Measurements from ENCODE around the gene NR1H4.
A peak's percentile ranks its signal among the peaks of the same experiment; 100 is the strongest.
"Not testable (repeated sequence)": the region's sequence is repeated elsewhere in the genome, so short reads cannot be mapped to it uniquely, and the experiment has no call there.

NR1H4 gene

GRCh38 chr12:100473716-100474150 lies at the start of gene NR1H4:
TSS of gene NR1H4 (plus strand) at chr12:100473866. CDS start at chr12:100493324, 19,458 bp downstream.
- DNase-seq: no peak

DNA sequence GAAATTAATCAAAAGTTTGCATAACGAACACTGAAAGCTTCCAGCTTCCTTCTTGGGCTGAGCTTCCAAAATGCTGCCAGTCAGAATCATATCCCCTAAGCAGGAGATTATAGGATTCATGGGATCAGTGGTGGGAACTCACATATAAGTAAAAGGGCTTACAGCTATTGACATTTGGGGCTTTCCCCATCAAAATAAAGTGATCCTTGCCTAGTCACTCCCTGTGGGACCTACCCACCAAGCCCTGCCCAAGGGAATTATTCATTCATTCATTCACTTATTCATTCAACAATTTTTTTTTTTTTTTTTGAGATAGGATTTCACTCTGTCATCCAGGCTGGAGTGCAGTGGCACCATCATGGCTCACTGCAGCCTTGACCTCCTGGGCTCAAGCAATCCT lies 47.5 kb upstream of the NR1H4 start:
- DNase-seq: no peak

DNA sequence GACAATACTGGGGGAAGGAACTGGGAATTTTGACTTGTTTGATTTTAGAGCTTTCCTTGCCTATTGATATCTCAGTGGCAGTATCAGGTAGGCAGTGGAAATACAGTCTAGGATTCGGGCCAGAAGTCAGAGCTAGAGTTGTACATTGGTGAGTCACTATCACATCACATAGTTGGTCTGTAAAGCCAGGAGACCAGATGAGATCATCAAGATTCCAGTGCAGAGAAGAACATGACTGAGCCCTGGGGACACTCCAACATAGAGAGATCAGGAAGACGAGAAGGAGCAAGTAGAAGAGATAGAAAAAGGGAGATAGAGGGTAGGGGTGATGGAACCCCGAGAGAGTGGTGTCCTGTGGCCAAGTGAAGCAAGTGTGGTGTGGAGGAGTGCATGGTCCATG lies 46.6 kb upstream of the NR1H4 start:
- no peak for DNase-seq

DNA sequence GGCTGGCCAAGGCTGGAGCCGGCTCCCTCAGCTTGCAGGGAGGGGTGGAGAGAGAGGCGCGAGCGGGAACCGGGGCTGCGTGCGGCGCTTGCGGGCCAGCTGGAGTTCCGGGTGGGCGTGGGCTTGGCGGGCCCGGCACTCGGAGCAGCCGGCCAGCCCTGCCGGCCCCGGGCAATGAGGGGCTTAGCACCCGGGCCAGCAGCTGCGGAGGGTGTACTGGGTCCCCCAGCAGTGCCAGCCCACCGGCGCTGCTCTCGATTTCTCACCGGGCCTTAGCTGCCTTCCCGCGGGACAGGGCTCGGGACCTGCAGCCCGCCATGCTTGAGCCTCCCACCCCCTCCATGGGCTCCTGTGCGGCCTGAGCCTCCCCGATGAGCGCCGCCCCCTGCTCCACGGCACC lies 43.4 kb upstream of the NR1H4 start:
- DNase-seq: not testable (repeated sequence)

GRCh38 chr12:100433701-100434100 lies 40.0 kb upstream of the NR1H4 start:
- no peak for DNase-seq

DNA sequence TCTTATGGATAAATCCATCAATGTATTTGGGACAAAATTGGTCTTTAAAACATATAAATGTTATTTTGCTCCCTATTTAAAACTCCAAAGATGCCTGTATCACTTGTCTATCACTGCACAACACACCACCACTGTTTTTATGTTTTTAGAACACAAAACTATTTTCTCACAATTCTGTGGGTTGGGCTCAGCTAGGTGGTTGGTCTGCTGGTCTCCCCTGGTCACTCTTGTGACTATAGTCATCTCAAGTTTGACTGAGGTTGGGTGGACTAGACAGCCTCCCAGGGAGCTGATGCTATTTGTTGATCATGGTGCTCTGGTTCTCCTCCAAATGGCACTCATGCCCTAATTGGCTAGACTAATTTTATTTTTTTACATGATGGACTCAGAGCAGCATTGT lies 39.5 kb upstream of the NR1H4 start:
- no peak for DNase-seq

GRCh38 chr12:100435957-100436356 lies 37.7 kb upstream of the NR1H4 start:
- DNase-seq: no peak

DNA sequence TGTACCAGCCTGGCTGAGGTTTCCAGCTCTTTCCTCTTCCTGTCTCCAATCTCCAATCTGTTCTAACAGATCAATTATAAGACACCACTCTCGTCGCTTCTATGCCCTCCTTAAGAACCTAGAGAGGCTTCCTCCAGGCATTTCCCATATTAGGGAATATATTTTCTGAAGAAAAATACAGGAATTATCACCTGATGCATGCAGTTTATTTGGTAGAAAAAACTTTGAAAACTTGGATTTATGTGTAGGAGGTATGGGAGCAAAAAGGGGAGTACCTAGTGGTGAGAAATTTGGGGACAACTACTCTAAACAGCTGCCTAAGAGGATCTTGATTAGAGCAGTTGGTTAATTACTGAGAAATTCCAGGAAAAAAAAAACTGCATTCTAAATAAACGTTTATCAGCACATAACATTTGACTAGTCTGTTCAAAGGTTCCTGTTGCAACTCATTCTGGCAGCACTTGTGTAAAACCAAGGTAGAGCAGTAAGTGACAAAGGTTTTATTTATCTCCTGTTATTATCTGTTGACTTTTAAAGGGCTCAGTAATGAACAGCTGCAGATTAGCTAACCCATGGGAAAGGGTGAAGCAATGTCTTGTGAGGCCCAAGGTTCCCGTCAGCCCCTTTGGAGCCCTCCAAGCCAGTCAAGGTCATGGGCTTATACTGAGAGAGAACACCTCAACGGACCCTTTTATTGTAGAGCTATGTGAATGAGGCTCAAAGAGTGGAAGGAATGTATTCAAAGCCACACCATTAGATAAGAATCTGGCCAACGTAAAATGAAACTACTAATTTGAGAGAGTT lies 36.4 kb upstream of the NR1H4 start:
- no peak for DNase-seq

DNA sequence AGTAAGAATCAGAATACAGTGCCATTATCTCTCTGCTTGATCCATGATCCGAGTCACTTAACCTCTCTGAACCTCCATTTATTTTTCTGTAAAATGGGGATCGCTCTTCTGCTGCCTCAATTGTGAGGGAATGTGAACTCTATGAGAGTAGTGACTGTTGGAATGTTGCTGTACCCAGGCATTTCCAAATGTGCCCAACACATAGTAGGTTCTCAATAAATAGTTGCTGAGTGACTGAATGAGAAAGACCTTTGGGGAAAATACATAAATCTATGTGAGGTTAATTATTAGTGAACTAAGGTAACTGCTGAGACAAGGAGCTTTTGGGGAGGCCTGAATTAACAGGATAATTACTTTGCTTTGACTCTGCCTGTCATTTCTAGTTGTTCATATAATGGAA lies 33.9 kb upstream of the NR1H4 start:
- DNase-seq: no peak

GRCh38 chr12:100442403-100442802 lies 31.3 kb upstream of the NR1H4 start:
- no peak for DNase-seq

- no peak for DNase-seq
Observed at GRCh38 chr12:100443434-100443833, 30.2 kb upstream of the NR1H4 start.

GRCh38 chr12:100445081-100445481 lies 28.6 kb upstream of the NR1H4 start:
- DNase-seq: no peak

DNA sequence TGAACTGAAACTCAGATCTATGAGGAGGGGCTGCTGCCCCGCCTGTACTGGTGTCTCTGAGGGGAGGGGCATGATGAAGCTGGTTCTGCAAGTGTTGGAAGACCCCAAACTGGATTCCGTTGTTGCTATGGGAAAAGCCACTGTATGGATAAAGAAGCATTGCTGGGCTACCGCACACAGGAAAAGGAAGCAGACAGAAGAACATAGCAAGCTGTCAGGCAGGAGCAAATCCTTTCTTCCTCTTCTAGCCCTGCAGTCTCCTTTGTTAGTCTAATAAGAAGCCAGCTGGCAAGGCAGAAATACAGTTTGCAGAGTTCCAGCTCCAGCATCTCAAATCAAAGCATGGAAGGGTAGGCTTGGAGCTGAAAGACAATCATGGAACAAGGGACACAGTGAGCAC lies 26.3 kb upstream of the NR1H4 start:
- DNase-seq: no peak

DNA sequence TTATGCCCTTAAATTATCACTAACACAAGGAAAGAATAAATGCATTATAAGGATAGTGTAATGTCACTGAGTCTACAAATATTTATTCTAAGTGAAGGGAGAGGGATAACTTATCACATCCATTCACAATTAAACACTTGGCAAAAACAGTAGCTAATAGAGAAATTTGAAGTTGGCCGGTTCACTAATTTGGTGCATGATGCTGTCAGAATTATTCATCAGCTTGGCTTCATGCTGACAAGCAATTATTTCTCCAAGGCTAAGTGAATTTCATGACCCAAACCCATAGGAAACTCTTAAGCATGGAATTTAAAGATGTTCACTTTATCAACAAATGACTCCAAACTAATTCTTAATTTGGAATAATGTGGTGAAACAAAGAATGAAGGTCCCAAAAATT lies 25.0 kb upstream of the NR1H4 start:
- no peak for DNase-seq

DNA sequence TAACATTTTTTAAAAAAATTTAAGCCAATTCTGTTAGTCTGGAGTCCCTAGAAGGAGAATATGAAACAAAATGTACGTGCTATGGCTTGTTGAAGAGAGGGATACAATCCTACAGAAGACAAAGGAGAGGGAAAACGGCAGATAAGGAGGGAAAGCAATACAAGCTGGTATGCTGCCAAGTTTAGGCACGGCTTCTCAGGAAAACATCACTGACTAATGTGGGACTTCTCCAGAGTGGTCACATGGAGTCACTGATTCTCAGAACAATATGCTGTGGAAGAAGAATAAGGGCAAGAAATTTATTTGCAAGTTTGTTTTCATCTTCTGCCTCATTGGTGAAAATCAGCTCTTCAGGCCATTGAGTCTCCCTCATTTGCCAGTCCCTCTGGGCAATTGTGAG lies 22.9 kb upstream of the NR1H4 start:
- DNase-seq: no peak

- DNase-seq: no peak
Observed at GRCh38 chr12:100453951-100454350, 19.7 kb upstream of the NR1H4 start.

- DNase-seq: no peak
Observed at GRCh38 chr12:100455896-100456295, 17.8 kb upstream of the NR1H4 start.

- no peak for DNase-seq
Observed at GRCh38 chr12:100458191-100458590, 15.5 kb upstream of the NR1H4 start.

DNA sequence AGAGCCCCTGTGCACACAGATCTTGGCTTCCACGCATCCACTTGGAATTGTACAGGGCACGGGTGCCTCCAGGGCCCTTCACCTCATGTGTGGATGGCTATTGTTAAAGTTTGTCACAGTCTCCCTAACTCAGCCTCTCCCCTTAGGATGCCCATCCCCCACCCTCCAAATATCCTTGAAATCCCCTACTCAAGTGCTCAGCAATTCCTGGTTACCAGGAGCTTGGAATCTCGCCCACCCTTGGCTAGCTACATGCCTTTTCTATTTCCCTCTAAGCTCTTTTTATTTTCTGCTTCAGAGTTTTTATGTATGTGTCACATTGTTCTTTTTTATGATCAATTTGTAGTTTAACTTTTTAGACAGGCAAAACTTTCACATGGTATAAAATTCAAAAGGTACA lies 13.0 kb upstream of the NR1H4 start:
- no peak for DNase-seq

DNA sequence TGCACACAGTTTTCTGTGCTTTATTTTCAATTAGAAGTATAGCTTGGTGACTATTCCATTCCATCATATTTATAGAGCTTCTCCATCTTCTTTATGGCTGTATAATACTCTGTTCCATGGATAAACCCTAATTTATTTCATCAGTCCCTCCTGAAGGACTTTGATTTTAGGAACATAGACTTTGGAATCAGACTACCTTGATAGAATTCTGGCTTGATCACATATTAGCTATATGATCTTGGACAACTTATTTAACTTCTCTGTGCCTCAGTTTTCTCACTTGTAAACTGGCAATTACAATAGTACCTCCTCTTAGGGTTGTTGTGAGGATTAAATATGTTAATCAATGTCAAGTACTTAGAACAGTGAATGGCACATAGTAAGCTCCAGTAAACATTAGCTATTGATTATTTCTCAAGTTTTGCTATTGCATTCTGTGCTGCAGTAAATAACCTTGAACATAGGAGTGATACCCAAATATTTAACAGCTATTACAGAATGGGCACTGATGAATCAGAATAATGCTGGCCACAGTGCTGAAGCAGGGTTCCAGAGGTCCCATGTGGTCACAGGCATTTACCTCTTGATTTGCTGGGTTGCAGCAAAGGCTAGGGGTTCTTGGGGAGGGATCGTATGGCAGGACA lies 12.2 kb upstream of the NR1H4 start:
- DNase-seq: peak in 2 of 6 experiments; percentile 14 to 22

- no peak for DNase-seq
Observed at GRCh38 chr12:100463661-100464060, 10.0 kb upstream of the NR1H4 start.

GRCh38 chr12:100464529-100464928 lies 9.1 kb upstream of the NR1H4 start:
- no peak for DNase-seq

DNA sequence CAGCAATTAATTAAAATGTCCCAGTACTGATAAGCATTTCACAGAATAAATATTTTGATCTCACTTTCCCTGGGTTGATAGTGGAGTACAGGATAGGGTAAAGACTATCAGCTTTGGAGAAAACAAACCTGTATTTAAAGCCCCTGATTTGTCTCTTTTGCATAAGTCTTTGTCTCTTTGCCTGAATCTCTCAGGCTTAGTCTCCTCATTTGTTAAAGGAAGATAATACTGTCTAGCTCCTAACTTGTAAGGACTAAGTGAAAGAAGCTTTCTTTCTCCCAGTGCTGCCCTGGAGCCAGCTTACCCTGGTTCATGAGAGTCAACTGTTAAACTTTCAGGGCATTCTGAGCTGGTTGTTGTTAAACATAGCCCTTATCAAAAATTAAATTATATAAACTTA lies 5.5 kb upstream of the NR1H4 start:
- no peak for DNase-seq

DNA sequence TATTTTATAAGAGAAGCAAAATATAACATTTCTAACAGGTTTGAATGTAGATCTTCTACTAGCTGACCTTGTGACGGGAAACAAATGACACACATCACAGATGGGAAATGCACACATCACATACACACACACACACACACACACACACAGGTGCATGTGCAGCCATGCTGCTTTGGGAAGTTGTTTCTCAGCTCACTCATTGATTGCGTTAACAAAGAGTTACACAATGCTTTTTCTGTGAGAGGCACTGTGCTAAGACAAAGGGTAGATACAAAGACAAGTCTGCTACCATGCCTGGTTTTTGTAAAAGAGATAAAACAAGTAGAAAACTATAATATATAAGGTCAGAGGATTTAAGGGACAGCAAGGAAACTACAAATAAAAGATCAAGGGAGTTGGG lies 1.3 kb upstream of the NR1H4 start:
- DNase-seq: no peak

All from stimulated activated naive CD4-positive, alpha-beta T cell (primary cell).